RWPE1 (cell line): ENCODE results near the gene ADAP1.
"Not testable (repeated sequence)": the region's sequence is repeated elsewhere in the genome, so short reads cannot be mapped to it uniquely, and the experiment has no call there.

ENCODE experiments used
- CTCF ChIA-PET: fragments of 350-600 bp; sonication (Branson Sonifier 250); formaldehyde crosslinking; extraction: SDS; loops from one replicate; lab custom pipeline; 2021; lab: Yijun Ruan, JAX
- POLR2A ChIA-PET: fragments of 400-600 bp; formaldehyde crosslinking; extraction: SDS; loops from one replicate; lab custom pipeline; 2020; ENCODE audit warnings: antibody characterized with exemption; ENCODE audit not compliant: low non-redundant PET; lab: Yijun Ruan, JAX
- DNase-seq: peaks from one replicate; pipeline ENCODE4 v3.0.0; 2012; ENCODE audit warnings: low spot score
- H3K27ac ChIP-seq: fragments of 450-650 bp; 2 replicates; pipeline ENCODE4 v1.5.1; 2017
- TF ChIP-seq, protein P1 (sequence below): fragments of 450-650 bp; conservative IDR thresholded peaks from 2 replicates; pipeline ENCODE4 v1.5.1; 2017; ENCODE audit warnings: low read depth, mild to moderate bottlenecking

Gene ADAP1

DNA sequence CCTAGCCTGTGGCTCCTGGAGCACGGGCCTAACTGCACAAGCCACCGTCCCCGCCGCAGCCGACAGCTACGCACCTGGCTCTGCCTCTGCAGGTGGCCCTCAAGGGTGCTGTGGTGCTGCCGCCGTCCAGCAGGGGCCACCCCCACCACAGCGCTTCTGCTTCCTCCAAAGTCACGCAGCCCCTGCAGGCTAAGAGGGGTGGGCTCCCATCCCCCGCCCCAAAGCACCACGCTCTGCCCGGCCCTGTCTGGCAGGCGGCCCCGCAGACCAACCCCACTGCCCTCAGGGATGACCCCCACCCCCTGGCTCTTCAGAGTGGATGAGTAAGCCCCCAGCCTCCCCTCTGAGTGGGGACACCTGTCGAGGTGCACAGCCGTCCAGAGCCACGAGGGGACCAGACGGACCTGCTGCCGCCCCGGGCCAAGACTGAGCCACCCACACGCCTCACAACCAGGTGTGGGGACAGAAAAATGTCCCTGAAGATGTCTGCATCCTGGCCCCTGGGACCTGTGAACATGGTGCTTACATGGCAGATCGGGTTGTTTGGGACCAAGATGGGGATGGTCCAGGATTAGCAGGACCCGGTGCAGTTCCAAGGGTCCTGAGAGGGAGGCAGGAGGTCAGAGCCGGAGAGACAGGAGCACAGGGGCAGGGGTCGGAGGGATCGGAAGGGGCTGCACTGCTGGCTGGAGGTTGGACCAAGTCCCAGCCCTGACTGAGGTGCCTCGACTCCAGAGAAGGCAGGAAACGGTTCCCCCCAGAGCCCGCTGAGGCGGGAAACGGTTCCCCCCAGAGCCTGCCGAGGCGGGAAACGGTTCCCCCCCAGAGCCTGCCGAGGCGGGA is 9.0 kb upstream of the ADAP1 start:
- POLR2A ChIA-PET: no interaction called here
- CTCF ChIA-PET: interaction anchor here (0.6 kb wide), 1 partner anchor 100 kb away, joined by 4 read pairs; no protein-coding TSS in a partner anchor
- TF ChIP-seq, protein P1, sequence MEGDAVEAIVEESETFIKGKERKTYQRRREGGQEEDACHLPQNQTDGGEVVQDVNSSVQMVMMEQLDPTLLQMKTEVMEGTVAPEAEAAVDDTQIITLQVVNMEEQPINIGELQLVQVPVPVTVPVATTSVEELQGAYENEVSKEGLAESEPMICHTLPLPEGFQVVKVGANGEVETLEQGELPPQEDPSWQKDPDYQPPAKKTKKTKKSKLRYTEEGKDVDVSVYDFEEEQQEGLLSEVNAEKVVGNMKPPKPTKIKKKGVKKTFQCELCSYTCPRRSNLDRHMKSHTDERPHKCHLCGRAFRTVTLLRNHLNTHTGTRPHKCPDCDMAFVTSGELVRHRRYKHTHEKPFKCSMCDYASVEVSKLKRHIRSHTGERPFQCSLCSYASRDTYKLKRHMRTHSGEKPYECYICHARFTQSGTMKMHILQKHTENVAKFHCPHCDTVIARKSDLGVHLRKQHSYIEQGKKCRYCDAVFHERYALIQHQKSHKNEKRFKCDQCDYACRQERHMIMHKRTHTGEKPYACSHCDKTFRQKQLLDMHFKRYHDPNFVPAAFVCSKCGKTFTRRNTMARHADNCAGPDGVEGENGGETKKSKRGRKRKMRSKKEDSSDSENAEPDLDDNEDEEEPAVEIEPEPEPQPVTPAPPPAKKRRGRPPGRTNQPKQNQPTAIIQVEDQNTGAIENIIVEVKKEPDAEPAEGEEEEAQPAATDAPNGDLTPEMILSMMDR: 0 out of 2 replicates have a peak, but pooled peaks have one; percentile 7
- H3K27ac ChIP-seq: no peak overlapping the region
- no peak for DNase-seq

DNA sequence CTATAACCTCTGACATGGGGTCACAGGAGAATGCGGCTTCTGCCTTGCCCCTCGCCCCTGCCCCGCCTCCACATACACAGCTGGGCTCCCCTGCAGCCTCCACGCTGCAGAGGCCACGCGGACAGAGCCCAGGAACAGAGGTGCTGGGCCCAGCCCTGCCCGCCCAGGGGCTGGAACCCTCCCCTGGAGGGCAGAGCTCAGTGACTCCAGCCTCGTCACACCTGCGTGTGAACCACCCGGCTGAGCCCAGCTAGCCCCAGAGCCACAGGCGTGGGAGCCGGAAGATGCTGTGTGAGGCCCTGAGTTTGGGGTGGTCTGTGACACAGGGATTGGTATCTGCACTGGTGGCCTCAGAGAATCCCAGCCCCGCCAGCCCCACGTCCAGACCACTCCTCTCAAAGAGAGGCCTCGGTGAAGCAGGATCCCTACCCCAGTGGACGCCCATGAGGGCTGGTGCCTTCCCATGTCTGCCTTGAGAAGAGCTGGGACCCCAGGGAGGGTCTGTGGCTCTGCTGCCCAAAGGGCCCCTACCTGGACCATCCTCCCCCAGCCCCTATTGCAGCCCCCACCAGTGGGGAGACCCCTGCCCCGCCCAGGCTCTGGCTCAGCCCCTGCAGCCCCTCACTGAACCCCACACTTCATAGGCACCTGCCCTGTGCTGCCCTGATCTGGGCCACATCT is 8.1 kb upstream of the ADAP1 start:
- POLR2A ChIA-PET: no interaction called here
- H3K27ac ChIP-seq: no peak overlapping the region
- DNase-seq: no peak
- TF ChIP-seq, protein P1: no peak
- CTCF ChIA-PET: interaction anchor here (0.6 kb wide), 1 partner anchor 26 kb away, joined by 4 read pairs; no protein-coding TSS in a partner anchor

DNA sequence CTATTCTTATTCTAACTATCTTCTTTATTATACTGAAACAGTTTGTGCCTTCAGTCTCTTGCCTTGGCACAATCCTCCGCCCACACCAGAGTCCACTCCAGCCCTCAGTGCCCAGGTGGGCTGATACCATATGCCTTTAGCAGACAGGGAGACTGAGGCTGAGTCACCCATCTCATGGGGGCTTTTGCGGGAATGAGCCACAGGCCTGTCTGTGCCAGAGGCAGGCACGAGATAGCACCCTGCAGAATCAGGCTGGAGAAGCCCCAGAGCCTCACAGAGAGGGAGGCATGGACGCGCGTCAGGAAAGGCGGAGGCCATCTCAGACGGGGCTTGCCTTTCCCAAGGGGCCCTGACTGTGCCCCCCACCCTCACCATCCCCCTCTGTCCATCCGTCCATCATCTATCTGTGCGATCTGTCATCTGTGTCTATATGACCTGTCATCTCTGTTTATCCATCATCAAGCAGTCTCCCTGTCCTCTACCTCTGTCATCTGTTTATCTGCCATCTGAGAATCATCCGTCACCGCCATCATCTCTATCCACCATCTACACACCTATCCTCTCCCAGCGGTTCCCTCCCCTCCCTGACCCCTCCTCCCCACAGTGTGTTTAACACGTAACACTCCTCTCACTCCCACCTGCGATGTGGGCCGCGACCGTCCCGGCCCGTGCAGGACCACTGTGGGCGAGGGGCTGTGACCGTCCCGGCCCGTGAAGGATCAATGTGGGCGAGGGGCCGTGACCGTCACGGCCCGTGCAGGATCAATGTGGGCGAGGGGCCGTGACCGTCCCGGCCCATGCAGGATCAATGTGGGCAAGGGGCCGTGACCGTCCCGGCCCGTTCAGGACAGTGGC is 7.3 kb upstream of the ADAP1 start:
- H3K27ac ChIP-seq: no peak overlapping the region
- CTCF ChIA-PET: interaction anchor here (0.6 kb wide), 1 partner anchor 26 kb away, joined by 4 read pairs; no protein-coding TSS in a partner anchor
- TF ChIP-seq, protein P1: no peak
- DNase-seq: no peak
- POLR2A ChIA-PET: no interaction called here

DNA sequence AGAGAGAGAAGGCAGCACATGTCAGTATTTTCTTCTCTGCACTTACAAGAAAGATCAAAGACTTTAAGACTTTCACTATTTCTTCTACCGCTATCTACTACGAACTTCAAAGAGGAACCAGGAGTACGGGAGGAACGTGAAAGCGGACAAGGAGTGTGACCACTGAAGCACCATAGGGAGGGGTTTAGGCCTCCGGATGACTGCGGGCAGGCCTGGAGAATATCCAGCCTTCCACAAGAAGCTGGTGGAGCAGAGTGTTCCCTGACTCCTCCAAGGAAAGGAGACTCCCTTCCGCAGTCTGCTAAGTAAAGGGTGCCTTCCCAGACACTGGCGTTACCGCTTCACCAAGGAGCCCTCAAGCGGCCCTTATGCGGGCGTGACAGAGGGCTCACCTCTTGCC is 6.5 kb upstream of the ADAP1 start:
- DNase-seq, H3K27ac ChIP-seq, CTCF ChIA-PET, POLR2A ChIA-PET: not testable (repeated sequence)

DNA sequence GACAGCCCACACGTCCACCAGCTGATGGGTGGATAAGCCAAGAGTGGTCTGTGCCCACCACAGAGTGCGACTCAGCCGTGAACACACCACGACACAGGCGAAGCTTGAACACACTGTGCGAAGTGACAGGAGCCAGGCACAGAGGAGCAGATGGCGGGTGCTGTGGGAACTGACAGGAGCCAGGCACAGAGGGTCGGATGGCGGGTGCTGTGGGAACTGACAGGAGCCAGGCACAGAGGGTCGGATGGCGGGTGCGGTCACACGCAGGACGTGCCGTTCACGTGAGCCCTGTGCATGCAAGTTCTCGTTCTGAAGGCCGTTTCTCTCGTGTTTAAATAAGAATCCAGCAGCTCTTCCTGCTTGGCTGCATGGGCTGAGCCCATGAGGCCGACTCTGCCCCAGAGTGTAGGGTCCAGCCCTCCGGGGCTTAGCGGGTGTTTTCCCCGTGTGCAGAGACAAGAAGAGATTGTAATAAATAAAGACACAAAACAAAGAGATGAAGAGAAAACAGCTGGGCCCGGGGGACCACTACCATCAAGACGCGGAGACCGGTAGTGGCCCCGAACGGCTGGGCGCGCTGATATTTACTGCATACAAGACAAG is 5.9 kb upstream of the ADAP1 start:
- TF ChIP-seq, protein P1: no peak
- CTCF ChIA-PET: interaction anchor here (0.6 kb wide), 1 partner anchor 32 kb away, joined by 4 read pairs; no protein-coding TSS in a partner anchor
- no peak overlapping the region for H3K27ac ChIP-seq
- POLR2A ChIA-PET: interaction anchor here (0.7 kb wide), 1 partner anchor 14 kb away, joined by 4 read pairs; no protein-coding TSS in a partner anchor
- no peak for DNase-seq

DNA sequence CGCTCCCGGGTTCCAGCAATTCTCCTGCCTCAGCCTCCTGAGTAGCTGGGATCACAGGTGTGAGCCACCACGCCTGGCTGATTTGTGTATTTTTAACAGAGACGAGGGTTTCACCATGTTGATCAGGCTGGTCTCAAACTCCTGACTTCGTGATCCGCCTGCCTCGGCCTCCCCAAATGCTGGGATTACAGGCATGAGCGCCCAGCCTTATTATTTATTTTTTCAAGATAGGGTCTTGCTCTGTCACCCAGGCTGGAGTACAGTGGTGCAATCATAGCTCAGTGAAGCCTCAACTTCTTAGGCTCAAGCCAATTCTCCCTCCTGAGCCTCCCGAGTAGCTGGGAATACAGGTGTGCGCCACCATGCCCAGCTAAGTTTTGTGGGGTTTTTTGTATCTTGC is 5.3 kb upstream of the ADAP1 start:
- ChIA-PET POLR2A (interaction anchor here (0.7 kb wide), 1 partner anchor 15 kb away, joined by 4 read pairs; no protein-coding TSS in a partner anchor), CTCF (interaction anchor here (0.6 kb wide), 2 partner anchors 33 to 680 kb away, joined by 3 to 4 read pairs; no protein-coding TSS in a partner anchor)
- not testable (repeated sequence) for H3K27ac ChIP-seq, DNase-seq
